Trophoblast cell (in vitro differentiated cells and primary cell): Measurements from ENCODE around the gene SUSD1.
A peak's percentile ranks its signal among the peaks of the same experiment; 100 is the strongest.

Experiments
- DNase-seq, 2 donors: peaks; one replicate each; pipeline ENCODE4 v3.0.0-alpha.2; 2016
- H2AFZ ChIP-seq: 2 replicates; pipeline ENCODE4 v1.6.1; 2013; ENCODE audit warnings: low read length, moderate library complexity, mild to moderate bottlenecking; ENCODE audit not compliant: insufficient read depth, poor library complexity
- H2AK5ac ChIP-seq: 2 replicates; pipeline ENCODE4 v1.6.1; 2013; ENCODE audit warnings: mild to moderate bottlenecking, low read length
- H2BK120ac ChIP-seq: 2 replicates; pipeline ENCODE4 v1.6.1; 2013; ENCODE audit warnings: low read length, mild to moderate bottlenecking, moderate library complexity; ENCODE audit not compliant: insufficient read depth, poor library complexity
- H2BK12ac ChIP-seq: 2 replicates; pipeline ENCODE4 v1.6.1; 2013; ENCODE audit warnings: mild to moderate bottlenecking, low read length, moderate library complexity
- H2BK5ac ChIP-seq: 2 replicates; pipeline ENCODE4 v1.6.1; 2013; ENCODE audit warnings: low read length, low read depth, moderate library complexity, mild to moderate bottlenecking; ENCODE audit not compliant: poor library complexity
- H3K14ac ChIP-seq: 2 replicates; pipeline ENCODE4 v1.6.1; 2013; ENCODE audit warnings: mild to moderate bottlenecking, low read length
- H3K18ac ChIP-seq: 2 replicates; pipeline ENCODE4 v1.6.1; 2013; ENCODE audit warnings: mild to moderate bottlenecking, low read length
- H3K23ac ChIP-seq: 2 replicates; pipeline ENCODE4 v1.6.1; 2013; ENCODE audit warnings: low read length
- H3K27ac ChIP-seq: 2 replicates; pipeline ENCODE4 v1.5.1; 2013; ENCODE audit warnings: low read depth, mild to moderate bottlenecking, inconsistent platforms, low read length, moderate library complexity
- H3K27me3 ChIP-seq: 2 replicates; pipeline ENCODE4 v1.6.1; 2013; ENCODE audit warnings: inconsistent platforms, mild to moderate bottlenecking, low read length, moderate library complexity; ENCODE audit not compliant: insufficient read depth
- H3K36me3 ChIP-seq, 2 experiments: 1 replicate in 1 of 2; 2 replicates in 1 of 2; pipeline ENCODE4 v1.6.1; 2013; ENCODE audit warnings: low read length in 2 of 2, mild to moderate bottlenecking in 2 of 2, moderate library complexity in 1 of 2; ENCODE audit not compliant: insufficient read depth in 2 of 2, control insufficient read depth in 1 of 2
- H3K4ac ChIP-seq: 2 replicates; pipeline ENCODE4 v1.6.1; 2013; ENCODE audit warnings: low read depth, mild to moderate bottlenecking, low read length, moderate library complexity
- H3K4me1 ChIP-seq, 2 experiments: 1 replicate in 1 of 2; 2 replicates in 1 of 2; pipeline ENCODE4 v1.6.1; 2013; ENCODE audit warnings: low read length in 2 of 2, mild to moderate bottlenecking in 2 of 2, moderate library complexity in 1 of 2; ENCODE audit not compliant: insufficient read depth in 2 of 2, control insufficient read depth in 1 of 2
- H3K4me2 ChIP-seq: 2 replicates; pipeline ENCODE4 v1.6.1; 2013; ENCODE audit warnings: inconsistent platforms, mild to moderate bottlenecking, low read length, moderate library complexity
- H3K4me3 ChIP-seq: 2 replicates; pipeline ENCODE4 v1.5.1; 2013; ENCODE audit warnings: mild to moderate bottlenecking, low read depth, low read length, inconsistent platforms
- H3K79me1 ChIP-seq: one replicate; pipeline ENCODE4 v1.6.1; 2013; ENCODE audit warnings: low read length
- H3K79me2 ChIP-seq: 2 replicates; pipeline ENCODE4 v1.6.1; 2013; ENCODE audit warnings: low read length, mild to moderate bottlenecking; ENCODE audit not compliant: control insufficient read depth, insufficient read depth, poor library complexity
- H3K9ac ChIP-seq: 2 replicates; pipeline ENCODE4 v1.6.1; 2013; ENCODE audit warnings: mild to moderate bottlenecking, low read length
- H3K9me3 ChIP-seq: 2 replicates; pipeline ENCODE4 v1.6.1; 2013; ENCODE audit warnings: low read depth, mild to moderate bottlenecking, control low read depth, inconsistent platforms, low read length; ENCODE audit not compliant: insufficient read depth
- H4K12ac ChIP-seq: 2 replicates; pipeline ENCODE4 v1.6.1; 2013; ENCODE audit warnings: low read depth, mild to moderate bottlenecking, low read length, moderate library complexity
- H4K8ac ChIP-seq: 2 replicates; pipeline ENCODE4 v1.6.1; 2013; ENCODE audit warnings: low read depth, mild to moderate bottlenecking, low read length, moderate library complexity
- H4K91ac ChIP-seq: one replicate; pipeline ENCODE4 v1.6.1; 2013; ENCODE audit warnings: low read depth, mild to moderate bottlenecking, low read length, moderate library complexity
- WGBS: extraction: QIAGEN DNeasy Blood & Tissue Kit; methylation state at CpG from one replicate; pipeline ENCODE4 v1.1.7; 2013; ENCODE audit warnings: missing lambda C conversion rate; ENCODE audit not compliant: insufficient read length, insufficient coverage; ENCODE audit errors: extremely low coverage; 5-methylcytosine and 5-hydroxymethylcytosine counted together

Gene SUSD1

DNA sequence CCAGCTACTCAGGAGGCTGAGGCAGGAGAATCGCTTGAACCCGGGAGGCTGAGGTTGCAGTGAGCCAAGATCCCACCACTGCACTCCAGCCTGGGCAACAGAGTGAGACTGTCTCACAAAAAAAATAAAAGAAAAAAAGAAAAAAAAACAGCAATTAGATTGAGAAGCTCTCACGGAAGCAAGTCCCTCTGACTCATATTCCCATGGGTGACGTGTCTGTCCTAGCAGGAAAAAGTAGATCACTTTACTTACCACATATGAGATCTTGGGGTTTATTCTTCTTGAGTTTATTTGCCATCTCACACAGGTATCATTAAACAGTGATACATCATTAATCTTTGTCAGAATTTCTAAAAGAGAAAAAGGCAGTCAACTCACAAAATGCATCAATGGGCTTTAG, 62.6 kb downstream of the SUSD1 start:
- H2BK5ac ChIP-seq = no peak overlapping the region
- no peak overlapping the region for H3K4ac ChIP-seq
- H3K9me3 ChIP-seq = peaks cover 1% of the 10 kb centered on the region
- no peaks in the 10 kb centered on the region for H3K79me1 ChIP-seq
- H2AK5ac ChIP-seq = no peak overlapping the region
- H3K4me3 ChIP-seq = no peak overlapping the region
- peaks cover 0 to 4% of the 10 kb centered on the region in 2 experiments for H3K36me3 ChIP-seq
- H3K79me2 ChIP-seq = no peaks in the 10 kb centered on the region
- no CpG with 5 or more reads among the region's 4 CpGs for WGBS
- H3K4me2 ChIP-seq = no peak overlapping the region
- H3K14ac ChIP-seq = no peak overlapping the region
- H4K8ac ChIP-seq = no peak overlapping the region
- H3K18ac ChIP-seq = no peak overlapping the region
- H2BK120ac ChIP-seq = no peak overlapping the region
- H2BK12ac ChIP-seq = no peak overlapping the region
- no peak overlapping the region for H3K9ac ChIP-seq
- no peak overlapping the region for H3K27ac ChIP-seq
- H3K4me1 ChIP-seq = peaks cover 0 to 5% of the 10 kb centered on the region in 2 experiments
- H2AFZ ChIP-seq = no peak overlapping the region
- DNase-seq = peak; percentile 39 to 58
- H4K12ac ChIP-seq = no peak overlapping the region
- H3K23ac ChIP-seq = no peak overlapping the region
- no peaks in the 10 kb centered on the region for H3K27me3 ChIP-seq
- H4K91ac ChIP-seq = no peak overlapping the region

DNA sequence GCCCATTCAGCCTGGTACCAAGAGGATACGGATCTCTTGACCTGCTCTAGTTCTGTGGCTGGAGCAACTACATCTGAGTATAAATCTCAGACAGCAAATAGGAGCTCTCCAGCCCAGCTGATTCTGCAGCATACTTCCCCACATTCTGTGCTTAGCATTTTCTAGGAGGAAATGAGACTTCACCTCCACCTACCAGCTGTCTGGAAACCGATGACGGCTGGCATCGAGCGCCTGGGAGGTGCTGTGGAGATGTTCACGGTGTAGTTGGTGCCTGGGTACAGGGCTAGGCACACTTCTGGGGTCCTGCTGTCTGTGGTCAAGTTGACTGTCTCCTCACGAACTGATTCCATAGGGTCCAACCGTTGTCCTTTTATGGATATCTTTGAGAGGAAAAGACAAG, 63.6 kb downstream of the SUSD1 start:
- Histone ChIP-seq H3K4me2 (no peak overlapping the region), H3K9me3 (no peaks in the 10 kb centered on the region), H3K79me1 (no peaks in the 10 kb centered on the region), H3K4me1 (peaks cover 0 to 5% of the 10 kb centered on the region in 2 experiments), H3K4me3 (no peak overlapping the region), H4K8ac (no peak overlapping the region), H3K27ac (no peak overlapping the region), H2BK120ac (no peak overlapping the region), H2BK12ac (no peak overlapping the region), H2BK5ac (no peak overlapping the region), H3K79me2 (no peaks in the 10 kb centered on the region), H3K23ac (no peak overlapping the region), H3K4ac (no peak overlapping the region), H3K14ac (no peak overlapping the region), H3K9ac (no peak overlapping the region), H3K36me3 (peaks cover 0 to 4% of the 10 kb centered on the region in 2 experiments), H2AFZ (no peak overlapping the region), H3K18ac (no peak overlapping the region), H4K91ac (no peak overlapping the region), H4K12ac (no peak overlapping the region), H3K27me3 (no peaks in the 10 kb centered on the region), H2AK5ac (no peak overlapping the region)
- no CpG with 5 or more reads among the region's 8 CpGs for WGBS
- peak; percentile 10 to 19 for DNase-seq

DNA sequence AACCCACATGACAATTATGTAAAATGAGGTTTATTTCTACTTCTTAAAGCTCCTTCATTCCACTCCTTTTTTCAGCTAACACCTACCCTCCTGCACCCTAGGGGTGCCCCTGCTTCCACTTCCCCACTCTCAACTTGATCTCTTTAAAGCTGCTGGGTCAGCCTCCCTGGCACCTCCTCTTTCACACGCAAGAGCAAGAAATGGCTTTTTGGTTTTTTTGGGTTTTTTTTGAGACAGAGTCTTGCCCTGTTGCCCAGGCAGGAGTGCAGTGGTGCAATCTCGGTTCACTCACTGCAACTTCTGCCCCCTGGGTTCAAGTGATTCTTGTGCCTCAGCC, 64.4 kb downstream of the SUSD1 start:
- H4K91ac ChIP-seq = no peak overlapping the region
- no peak overlapping the region for H3K27ac ChIP-seq
- peaks cover 0 to 5% of the 10 kb centered on the region in 2 experiments for H3K4me1 ChIP-seq
- no peak for DNase-seq
- H2AFZ ChIP-seq = no peak overlapping the region
- H3K4ac ChIP-seq = no peak overlapping the region
- no peak overlapping the region for H3K18ac ChIP-seq
- H3K4me3 ChIP-seq = no peak overlapping the region
- no peaks in the 10 kb centered on the region for H3K79me1 ChIP-seq
- H3K4me2 ChIP-seq = no peak overlapping the region
- H2BK12ac ChIP-seq = no peak overlapping the region
- no peak overlapping the region for H4K8ac ChIP-seq
- no peak overlapping the region for H2BK120ac ChIP-seq
- H3K9ac ChIP-seq = no peak overlapping the region
- peaks cover 0 to 4% of the 10 kb centered on the region in 2 experiments for H3K36me3 ChIP-seq
- no peak overlapping the region for H3K14ac ChIP-seq
- no peak overlapping the region for H3K23ac ChIP-seq
- H2AK5ac ChIP-seq = no peak overlapping the region
- no CpG with 5 or more reads among the region's 2 CpGs for WGBS
- no peaks in the 10 kb centered on the region for H3K27me3 ChIP-seq
- no peak overlapping the region for H4K12ac ChIP-seq
- H3K79me2 ChIP-seq = no peaks in the 10 kb centered on the region
- no peak overlapping the region for H2BK5ac ChIP-seq
- no peaks in the 10 kb centered on the region for H3K9me3 ChIP-seq

DNA sequence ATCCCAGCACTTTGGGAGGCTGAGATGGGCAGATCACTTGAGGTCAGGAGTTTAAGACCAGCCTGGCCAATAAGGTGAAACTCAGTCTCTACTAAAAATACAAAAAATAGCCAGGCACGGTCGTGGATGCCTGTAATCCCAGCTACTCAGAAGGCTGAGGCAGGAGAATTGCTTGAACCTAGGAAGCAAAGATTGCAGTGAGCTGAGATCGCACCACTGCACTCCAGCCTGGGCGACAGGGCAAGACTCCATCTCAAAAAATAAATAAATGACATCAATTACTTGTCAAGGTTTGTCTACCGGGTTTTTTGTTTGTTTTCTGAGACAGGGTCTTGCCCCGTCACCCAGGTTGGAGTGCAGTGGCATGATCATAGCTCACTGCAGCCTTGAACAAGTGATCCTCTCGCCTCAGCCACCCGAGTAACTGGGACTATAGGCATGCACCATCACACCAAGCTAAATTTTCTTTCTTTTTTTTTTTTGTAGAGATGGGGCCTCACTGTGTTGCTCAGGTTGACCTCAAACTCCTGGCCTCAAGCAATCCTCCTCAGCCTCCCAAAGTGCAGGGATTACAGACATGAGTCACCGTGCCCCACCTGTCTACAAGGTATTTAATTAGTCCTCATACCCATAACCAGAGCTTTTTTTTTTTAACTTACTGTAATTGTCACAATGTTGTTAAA, 64.9 kb downstream of the SUSD1 start:
- no CpG with 5 or more reads among the region's 9 CpGs for WGBS
- H2AFZ ChIP-seq = no peak overlapping the region

More for the DNA sequence above, 64.9 kb downstream of the SUSD1 start:
- no peaks in the 10 kb centered on the region for H3K27me3 ChIP-seq
- H3K9me3 ChIP-seq = no peaks in the 10 kb centered on the region
- no peak overlapping the region for H3K9ac ChIP-seq
- H4K91ac ChIP-seq = no peak overlapping the region
- no peaks in the 10 kb centered on the region for H3K79me2 ChIP-seq
- no peak overlapping the region for H3K4ac ChIP-seq
- no peak overlapping the region for H4K8ac ChIP-seq
- H3K79me1 ChIP-seq = no peaks in the 10 kb centered on the region
- peaks cover 0 to 5% of the 10 kb centered on the region in 2 experiments for H3K4me1 ChIP-seq
- no peak overlapping the region for H2BK12ac ChIP-seq
- no peak overlapping the region for H3K27ac ChIP-seq
- no peak overlapping the region for H2AK5ac ChIP-seq
- H3K4me3 ChIP-seq = no peak overlapping the region
- H3K18ac ChIP-seq = no peak overlapping the region
- peaks cover 0 to 7% of the 10 kb centered on the region in 2 experiments for H3K36me3 ChIP-seq
- no peak overlapping the region for H3K14ac ChIP-seq
- no peak overlapping the region for H4K12ac ChIP-seq
- H3K4me2 ChIP-seq = no peak overlapping the region
- DNase-seq = no peak
- H3K23ac ChIP-seq = no peak overlapping the region
- H2BK5ac ChIP-seq = no peak overlapping the region
- no peak overlapping the region for H2BK120ac ChIP-seq
